ENCODE data around the gene PSG7.
"Not testable (repeated sequence)": the region's sequence is repeated elsewhere in the genome, so short reads cannot be mapped to it uniquely, and the experiment has no call there.

Gene PSG7

DNA sequence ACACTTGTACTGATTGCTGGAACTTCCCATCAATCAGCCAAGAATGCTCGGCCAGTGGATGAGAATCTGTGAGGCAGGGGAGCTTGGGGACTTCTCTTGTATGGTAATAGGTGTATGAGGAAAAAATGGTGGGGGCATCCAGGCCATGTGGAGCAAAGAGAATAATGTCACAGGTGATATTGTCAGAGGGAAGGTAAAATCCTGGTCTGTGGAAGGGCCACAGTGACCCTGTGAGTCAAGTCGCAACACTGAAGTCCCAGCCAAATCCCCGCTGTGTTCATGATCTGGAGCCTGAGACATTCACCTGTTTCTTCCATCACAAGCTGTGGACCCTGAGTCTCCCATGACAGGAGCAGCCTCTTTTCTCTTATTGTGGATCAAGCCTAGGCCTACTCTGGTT lies 8.1 kb downstream of the PSG7 start:
- no peaks in the 10 kb centered on the region for H3K9me3 ChIP-seq (ENCODE audit: low read depth, low read length)
- no peak overlapping the region for H3K4me3 ChIP-seq
- no peak overlapping the region for H3K9ac ChIP-seq (ENCODE audit: insufficient read length)
- DNase-seq (ENCODE audit: low read depth, low spot score) = no peak
- no peaks in the 10 kb centered on the region for H3K36me3 ChIP-seq (ENCODE audit: insufficient read depth, low read length)
- TF ChIP-seq FOXP2 (optimal IDR thresholded peaks at IDR 0.05; ENCODE audit: control extremely low read depth, extremely low read length, insufficient read depth) (no peak), EZH2 (IDR thresholded peaks at IDR 0.05) (no peak), POLR2AphosphoS5 (IDR thresholded peaks at IDR 0.05; ENCODE audit: borderline replicate concordance, low read depth, low read length) (no peak)
- no peak overlapping the region for H3K27ac ChIP-seq

DNA sequence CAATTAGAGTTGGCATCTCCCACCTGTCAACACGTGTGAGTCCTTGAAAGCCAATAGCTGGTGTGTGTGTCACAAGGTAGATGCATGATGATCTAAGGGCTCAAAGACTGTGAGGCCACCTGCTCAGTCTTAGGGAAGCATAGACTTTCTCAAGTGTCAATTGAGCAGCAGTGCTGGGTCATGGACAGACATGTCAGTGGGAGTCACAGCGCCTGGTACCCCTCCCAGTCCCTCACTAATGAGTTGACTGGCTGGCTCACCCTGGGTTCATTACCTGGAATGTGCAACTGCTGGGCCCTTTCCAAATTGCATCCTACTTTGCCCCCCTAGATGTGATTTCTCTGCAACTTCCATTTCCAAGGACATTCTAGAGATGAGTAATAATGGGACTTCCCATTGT lies 10.2 kb downstream of the PSG7 start:
- DNase-seq (ENCODE audit: low read depth, low spot score) = no peak
- H3K27ac ChIP-seq = no peak overlapping the region
- no peaks in the 10 kb centered on the region for H3K9me3 ChIP-seq (ENCODE audit: low read depth, low read length)
- no peak overlapping the region for H3K9ac ChIP-seq (ENCODE audit: insufficient read length)
- no peaks in the 10 kb centered on the region for H3K36me3 ChIP-seq (ENCODE audit: insufficient read depth, low read length)
- TF ChIP-seq EZH2 (IDR thresholded peaks at IDR 0.05) = no peak
- TF ChIP-seq FOXP2 (optimal IDR thresholded peaks at IDR 0.05; ENCODE audit: control extremely low read depth, extremely low read length, insufficient read depth) = no peak
- no peak for TF ChIP-seq POLR2AphosphoS5 (IDR thresholded peaks at IDR 0.05; ENCODE audit: borderline replicate concordance, low read depth, low read length)
- no peak overlapping the region for H3K4me3 ChIP-seq

DNA sequence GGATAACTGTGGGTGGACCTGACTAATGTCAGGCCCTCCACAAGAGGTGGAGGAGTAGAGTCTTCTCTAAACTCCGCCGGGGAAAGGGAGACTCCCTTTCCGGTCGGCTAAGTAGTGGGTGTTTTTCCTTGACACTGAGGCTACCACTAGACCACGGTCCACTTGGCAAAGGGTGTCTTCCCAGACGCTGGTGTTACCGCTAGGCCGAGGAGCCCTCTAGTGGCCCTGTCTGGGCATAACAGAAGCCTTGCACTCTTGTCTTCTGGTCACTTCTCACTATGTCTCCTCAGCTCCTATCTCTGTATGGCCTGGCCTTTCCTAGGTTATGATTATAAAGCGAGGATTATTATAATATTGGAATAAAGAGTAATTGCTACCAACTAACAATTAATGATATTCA lies 13.9 kb downstream of the PSG7 start:
- H3K36me3 ChIP-seq (ENCODE audit: insufficient read depth, low read length); H3K9ac ChIP-seq (ENCODE audit: insufficient read length); DNase-seq (ENCODE audit: low read depth, low spot score); H3K4me3 ChIP-seq; H3K27ac ChIP-seq; H3K9me3 ChIP-seq (ENCODE audit: low read depth, low read length): not testable (repeated sequence)

DNA sequence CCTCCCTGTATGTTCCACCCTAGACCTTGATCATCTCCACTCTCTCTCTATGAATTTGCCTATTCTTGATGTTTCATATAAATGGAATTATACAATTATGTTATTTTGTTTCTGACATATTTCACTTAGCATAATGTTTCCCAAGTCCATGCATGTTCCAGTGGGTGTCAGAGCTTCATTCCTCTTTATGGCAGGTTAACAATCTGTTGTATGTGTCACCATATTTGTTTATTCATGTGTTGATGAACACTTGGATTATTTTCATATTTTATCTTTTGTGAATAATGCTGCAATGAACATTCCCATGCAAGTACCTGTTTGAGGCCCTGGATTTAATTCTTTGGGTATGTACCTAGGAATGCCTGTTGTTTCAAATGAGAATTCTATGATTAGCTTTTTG lies 16.0 kb downstream of the PSG7 start:
- not testable (repeated sequence) for H3K9me3 ChIP-seq (ENCODE audit: low read depth, low read length); H3K36me3 ChIP-seq (ENCODE audit: insufficient read depth, low read length); H3K9ac ChIP-seq (ENCODE audit: insufficient read length); DNase-seq (ENCODE audit: low read depth, low spot score); H3K4me3 ChIP-seq; H3K27ac ChIP-seq

DNA sequence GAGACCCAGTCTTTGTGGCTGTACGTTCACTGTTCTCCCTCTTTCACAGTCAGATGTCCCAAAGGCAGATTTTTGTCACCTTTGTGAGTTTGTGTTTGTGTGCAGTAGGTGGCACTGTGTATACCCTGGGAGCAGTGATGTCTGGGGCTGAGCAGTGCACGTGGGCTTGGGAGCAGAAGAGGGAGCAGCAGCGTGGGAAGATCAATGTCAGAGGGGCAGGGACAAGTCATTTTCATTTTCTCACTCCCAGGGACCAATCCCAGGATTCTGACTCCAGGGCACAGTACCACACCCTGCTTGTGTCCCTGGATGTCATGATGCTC lies 17.3 kb downstream of the PSG7 start:
- TF ChIP-seq FOXP2 (optimal IDR thresholded peaks at IDR 0.05; ENCODE audit: control extremely low read depth, extremely low read length, insufficient read depth) (no peak), POLR2AphosphoS5 (IDR thresholded peaks at IDR 0.05; ENCODE audit: borderline replicate concordance, low read depth, low read length) (no peak), EZH2 (IDR thresholded peaks at IDR 0.05) (no peak)
- no peaks in the 10 kb centered on the region for H3K36me3 ChIP-seq (ENCODE audit: insufficient read depth, low read length)
- no peak overlapping the region for H3K27ac ChIP-seq
- H3K9ac ChIP-seq (ENCODE audit: insufficient read length) = no peak overlapping the region
- H3K4me3 ChIP-seq = no peak overlapping the region
- no peak for DNase-seq (ENCODE audit: low read depth, low spot score)
- H3K9me3 ChIP-seq (ENCODE audit: low read depth, low read length) = no peaks in the 10 kb centered on the region

DNA sequence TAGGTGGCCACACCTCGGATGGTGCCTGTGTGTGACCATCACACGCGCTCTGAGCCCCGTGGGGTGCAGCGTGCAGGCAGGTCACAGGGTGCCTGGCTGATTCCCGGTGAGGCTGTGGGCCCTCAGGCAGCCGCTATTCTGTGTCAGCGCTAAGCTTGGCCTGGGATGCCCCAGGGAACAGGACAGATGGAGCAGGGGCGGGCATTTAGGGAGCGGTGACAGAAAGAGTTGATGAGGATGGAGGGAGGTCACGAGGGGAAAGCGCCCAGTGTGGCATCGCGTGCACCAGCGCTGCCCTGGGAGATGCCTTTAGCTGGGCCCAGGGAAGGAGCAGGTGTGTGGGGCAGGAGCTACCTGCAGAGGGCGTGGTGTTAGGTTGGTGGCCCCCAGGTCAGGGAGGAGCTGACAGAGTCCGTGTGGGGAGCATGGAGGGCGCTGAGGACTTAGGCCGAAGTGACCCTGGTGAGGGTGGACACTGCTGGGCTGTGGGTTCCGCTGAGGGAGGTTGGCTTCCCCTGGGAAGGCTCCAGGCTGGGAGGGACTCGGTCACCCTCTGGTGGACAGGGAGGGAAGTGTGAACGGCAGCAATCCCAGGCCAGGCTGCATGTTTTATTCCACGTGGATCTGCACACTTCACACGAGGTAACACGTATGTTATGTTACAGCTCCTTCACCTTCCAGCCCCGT lies 17.8 kb downstream of the PSG7 start:
- H3K9ac ChIP-seq (ENCODE audit: insufficient read length); H3K4me3 ChIP-seq; DNase-seq (ENCODE audit: low read depth, low spot score); H3K36me3 ChIP-seq (ENCODE audit: insufficient read depth, low read length); H3K27ac ChIP-seq; H3K9me3 ChIP-seq (ENCODE audit: low read depth, low read length): not testable (repeated sequence)

DNA sequence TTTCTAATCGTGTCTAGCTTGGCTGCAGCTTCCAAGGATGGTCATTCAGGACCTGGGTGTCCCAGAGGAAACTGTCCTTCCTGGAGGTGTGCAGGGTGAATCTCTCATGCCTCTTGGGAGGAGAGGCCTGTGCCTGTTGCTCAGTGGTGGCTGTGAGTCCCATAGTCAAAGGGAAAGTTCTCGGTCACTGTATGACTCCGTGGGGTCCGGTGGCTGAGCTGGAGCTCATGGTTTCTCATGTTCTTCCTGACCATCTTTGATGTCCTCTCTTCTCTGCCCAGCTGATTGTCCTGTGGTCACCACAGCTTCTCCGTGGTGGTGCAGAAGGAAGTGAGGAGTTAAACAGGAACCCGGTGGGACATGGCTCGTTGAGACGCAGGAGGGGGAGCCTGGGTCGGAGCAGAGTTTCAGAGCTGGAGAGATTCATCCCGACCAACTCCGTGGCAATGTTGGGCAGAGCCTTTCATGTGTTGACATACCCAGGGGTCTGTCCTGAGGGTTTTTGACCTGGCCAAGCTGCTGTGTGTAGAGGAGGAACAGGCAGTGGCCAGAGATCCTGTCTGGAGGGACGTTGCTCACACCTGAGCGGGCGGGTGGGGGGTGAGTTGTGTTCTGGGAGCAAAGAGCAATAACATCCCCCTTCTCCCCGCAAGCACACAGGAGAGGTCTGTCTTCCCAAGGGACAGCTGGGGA lies 18.5 kb downstream of the PSG7 start:
- not testable (repeated sequence) for H3K9ac ChIP-seq (ENCODE audit: insufficient read length); H3K4me3 ChIP-seq; H3K27ac ChIP-seq; H3K36me3 ChIP-seq (ENCODE audit: insufficient read depth, low read length); H3K9me3 ChIP-seq (ENCODE audit: low read depth, low read length); DNase-seq (ENCODE audit: low read depth, low spot score)

DNA sequence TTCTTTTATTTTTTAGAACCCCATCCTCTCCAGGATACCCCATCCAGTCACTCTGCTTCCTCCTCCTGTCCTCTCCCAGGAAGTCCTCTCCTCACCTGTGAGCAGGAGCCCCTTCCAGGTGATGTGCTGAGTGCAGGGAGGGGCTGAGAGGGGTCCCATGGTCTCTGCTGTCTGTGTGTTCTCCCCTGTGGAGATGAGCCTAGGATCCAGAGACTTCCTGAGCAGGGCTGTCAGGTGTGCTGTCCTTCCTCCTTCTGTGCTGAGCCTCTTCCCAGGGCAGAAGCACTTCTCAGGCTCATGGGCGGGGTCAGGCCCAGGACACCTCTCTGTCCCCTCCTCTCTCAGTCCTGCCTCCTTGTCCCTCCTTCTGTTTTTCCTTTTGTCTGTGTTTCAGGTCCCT lies 19.4 kb downstream of the PSG7 start, which contains the start of gene PSG6:
Gene PSG6, minus strand, starts transcription at position 261 of the 400 bp plus-strand sequence. Its CDS starts 102 bp downstream, at position 159.
- H3K9ac ChIP-seq (ENCODE audit: insufficient read length); H3K27ac ChIP-seq; DNase-seq (ENCODE audit: low read depth, low spot score); H3K4me3 ChIP-seq; H3K36me3 ChIP-seq (ENCODE audit: insufficient read depth, low read length); H3K9me3 ChIP-seq (ENCODE audit: low read depth, low read length): not testable (repeated sequence)

DNA sequence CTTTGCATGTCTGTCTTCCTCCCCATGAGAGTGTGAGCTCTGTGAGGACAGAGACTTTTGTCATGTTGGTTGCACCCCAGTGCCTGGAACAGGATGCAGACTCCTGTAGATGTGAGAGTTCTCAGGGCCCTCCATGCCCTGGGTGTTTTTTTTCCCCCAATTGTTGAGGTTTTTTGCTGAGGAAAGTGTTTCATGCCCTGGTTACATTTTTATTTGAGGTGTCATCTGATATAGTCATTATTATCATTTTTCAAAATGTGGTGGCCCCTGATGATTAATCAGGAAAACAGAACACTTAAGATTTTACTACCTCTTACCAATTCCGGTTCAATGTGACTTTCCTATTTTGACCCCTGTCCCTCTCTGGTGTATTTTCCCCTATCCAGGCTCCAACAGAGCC lies 20.1 kb downstream of the PSG7 start:
- H3K27ac ChIP-seq = not testable (repeated sequence)

DNA sequence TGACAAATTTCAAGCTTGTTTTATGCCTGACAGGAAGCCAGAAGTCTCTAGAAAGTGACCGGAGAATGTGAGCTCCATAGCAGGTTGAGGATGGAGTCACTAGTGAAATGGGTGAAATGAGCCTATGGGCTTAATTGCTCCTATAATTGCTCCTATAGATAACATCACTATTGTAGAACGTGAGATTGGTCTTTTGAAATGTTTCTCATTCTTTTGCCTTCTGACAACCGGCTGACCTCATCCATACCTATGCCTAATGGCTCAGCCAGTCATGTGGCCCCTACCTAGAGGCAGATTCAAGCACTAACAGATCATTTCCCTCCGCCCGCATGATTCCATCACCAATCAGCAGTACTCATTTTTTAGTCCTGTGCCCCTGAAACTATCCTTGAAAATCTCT lies 23.5 kb downstream of the PSG7 start:
- H3K27ac ChIP-seq; H3K36me3 ChIP-seq (ENCODE audit: insufficient read depth, low read length); H3K4me3 ChIP-seq; H3K9ac ChIP-seq (ENCODE audit: insufficient read length); H3K9me3 ChIP-seq (ENCODE audit: low read depth, low read length); DNase-seq (ENCODE audit: low read depth, low spot score): not testable (repeated sequence)

More for the DNA sequence above, 20.1 kb downstream of the PSG7 start:
- not testable (repeated sequence) for DNase-seq (ENCODE audit: low read depth, low spot score); H3K9me3 ChIP-seq (ENCODE audit: low read depth, low read length); H3K36me3 ChIP-seq (ENCODE audit: insufficient read depth, low read length); H3K4me3 ChIP-seq; H3K9ac ChIP-seq (ENCODE audit: insufficient read length)

DNA sequence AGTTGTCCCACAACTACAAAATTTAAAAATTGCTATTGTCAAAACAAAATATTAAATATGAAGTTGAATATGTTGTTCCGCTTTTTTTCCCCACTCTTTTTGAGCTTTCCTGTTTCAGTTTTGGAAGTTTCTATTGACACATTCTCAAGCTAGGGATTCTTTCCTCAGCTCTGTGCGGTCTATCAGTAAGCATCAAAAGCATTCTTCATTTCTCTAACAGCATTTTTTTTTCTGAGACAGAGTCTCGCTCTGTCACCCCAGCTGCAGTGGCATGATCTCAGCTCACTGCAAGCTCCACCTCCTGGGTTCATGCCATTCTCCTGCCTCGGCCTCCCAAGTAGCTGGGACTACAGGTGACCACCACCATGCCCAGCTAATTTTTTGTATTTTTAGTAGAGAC lies 24.1 kb downstream of the PSG7 start:
- not testable (repeated sequence) for H3K27ac ChIP-seq; DNase-seq (ENCODE audit: low read depth, low spot score); H3K9ac ChIP-seq (ENCODE audit: insufficient read length); H3K9me3 ChIP-seq (ENCODE audit: low read depth, low read length); H3K4me3 ChIP-seq; H3K36me3 ChIP-seq (ENCODE audit: insufficient read depth, low read length)

DNA sequence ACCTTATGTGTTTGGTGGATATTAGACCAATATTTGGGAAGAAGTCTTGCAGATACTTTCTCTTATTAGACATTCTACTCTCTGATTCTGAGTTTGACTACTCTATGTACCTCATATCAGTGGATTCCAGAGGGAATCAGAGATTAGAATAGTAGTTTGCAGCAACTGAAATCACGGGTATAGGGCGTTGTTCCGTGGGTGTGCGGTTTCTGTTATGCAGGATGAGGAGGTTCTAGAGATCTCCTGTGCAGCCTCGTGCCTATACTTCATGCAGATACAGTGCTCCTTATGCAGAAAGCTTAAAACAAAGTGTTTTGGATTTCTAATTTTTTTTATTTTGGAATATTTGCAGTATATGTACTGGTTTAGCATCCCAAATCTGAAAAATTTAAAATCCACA lies 25.3 kb downstream of the PSG7 start:
- not testable (repeated sequence) for DNase-seq (ENCODE audit: low read depth, low spot score); H3K36me3 ChIP-seq (ENCODE audit: insufficient read depth, low read length); H3K4me3 ChIP-seq; H3K9me3 ChIP-seq (ENCODE audit: low read depth, low read length); H3K9ac ChIP-seq (ENCODE audit: insufficient read length); H3K27ac ChIP-seq

DNA sequence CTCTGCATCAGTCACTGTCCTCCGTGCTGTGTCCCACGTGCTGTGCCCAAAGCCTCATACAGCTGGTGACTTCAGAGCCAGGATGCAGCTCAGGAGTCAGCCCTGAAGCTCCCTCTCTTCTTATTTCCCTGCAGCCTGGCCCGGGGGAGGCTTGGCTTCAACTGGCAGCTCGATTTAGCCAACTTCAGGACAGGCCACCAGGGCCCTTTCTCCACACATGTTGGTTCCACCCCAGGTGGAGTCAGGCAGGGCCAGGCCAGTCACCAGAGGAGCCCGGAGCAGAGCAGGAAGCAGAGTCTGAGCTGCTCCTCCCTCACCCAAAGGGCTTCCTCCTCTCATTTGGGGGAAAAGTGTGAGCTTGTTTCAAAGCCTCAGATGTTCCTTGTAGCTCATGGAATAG lies 30.8 kb downstream of the PSG7 start:
- DNase-seq (ENCODE audit: low read depth, low spot score); H3K9ac ChIP-seq (ENCODE audit: insufficient read length); H3K27ac ChIP-seq; H3K36me3 ChIP-seq (ENCODE audit: insufficient read depth, low read length); H3K4me3 ChIP-seq; H3K9me3 ChIP-seq (ENCODE audit: low read depth, low read length): not testable (repeated sequence)

DNA sequence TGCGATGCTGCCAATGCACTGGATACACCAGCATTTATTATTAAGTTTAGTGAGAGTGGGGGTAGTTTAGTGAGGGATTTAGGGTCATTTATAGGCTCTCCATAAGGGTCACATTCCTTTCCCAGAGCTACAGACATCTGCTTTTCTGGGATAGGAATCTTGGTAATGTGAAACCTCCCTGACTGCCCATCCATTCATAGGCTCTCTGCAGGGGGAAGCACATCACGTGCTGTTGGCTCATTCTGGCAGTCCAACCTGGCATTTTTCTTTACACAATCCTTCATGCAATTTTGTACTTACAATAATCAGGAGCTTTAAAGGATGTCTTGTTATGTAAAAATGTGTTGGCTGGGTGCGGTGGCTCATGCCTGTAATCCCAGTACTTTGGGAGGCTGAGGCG lies 36.4 kb downstream of the PSG7 start:
- H3K27ac ChIP-seq = not testable (repeated sequence)

More for the DNA sequence above, 36.4 kb downstream of the PSG7 start:
- not testable (repeated sequence) for H3K9me3 ChIP-seq (ENCODE audit: low read depth, low read length); H3K36me3 ChIP-seq (ENCODE audit: insufficient read depth, low read length); H3K4me3 ChIP-seq; H3K9ac ChIP-seq (ENCODE audit: insufficient read length); DNase-seq (ENCODE audit: low read depth, low spot score)

All from SK-N-MC (cell line).